ENCODE results near the gene GLB1L. TPM values are rescaled to one million over a fixed set of nuclear protein-coding genes. Genes with fewer than 3 reads are reported as not detected.
A peak's percentile ranks its signal among the peaks of the same experiment; 100 is the strongest.

Gene GLB1L
- total RNA-seq, 1 donor from 2014 or later, result 1.8 TPM

DNA sequence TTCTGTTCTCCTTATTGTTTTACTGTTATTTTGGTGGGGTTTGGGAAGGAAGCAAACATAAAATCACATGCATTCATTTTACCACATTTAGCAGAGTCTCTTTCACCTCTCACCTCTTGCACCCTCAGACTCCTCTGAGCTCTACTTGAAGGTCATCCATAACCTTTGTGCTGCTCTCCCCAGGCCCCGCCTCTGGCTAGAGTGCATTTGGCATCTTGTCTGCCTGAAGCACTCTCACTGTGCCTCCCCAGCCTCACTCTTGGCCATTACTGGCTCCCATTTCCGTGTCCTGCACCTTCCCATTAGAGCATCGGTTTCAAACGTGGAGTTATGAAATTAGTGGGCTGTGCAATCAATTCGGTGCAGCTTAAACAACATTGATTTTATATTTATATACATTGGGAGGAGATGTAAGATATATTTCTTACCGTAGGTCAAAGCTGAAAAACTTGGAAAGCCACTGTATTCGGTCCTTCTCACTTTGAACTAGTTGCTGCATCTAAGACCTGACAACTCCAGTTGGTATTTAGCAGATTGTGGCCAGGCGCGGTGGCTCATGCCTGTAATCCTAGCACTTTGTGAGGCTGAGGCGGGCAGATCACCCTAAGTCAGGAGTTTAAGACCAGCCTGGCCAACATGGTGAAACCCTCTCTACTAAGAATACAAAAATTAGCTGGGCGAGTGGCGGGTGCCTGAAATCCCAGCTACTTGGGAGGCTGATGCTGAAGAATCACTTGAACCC, 45.6 kb downstream of the GLB1L start:
- no peak overlapping the region for H3K4me3 ChIP-seq
- DNase-seq (ENCODE audit: low spot score in 2 of 2), result peak in 1 of 2 donors; percentile 41
- H3K4me1 ChIP-seq, result no peaks in the 10 kb centered on the region
- H3K27ac ChIP-seq, result no peak overlapping the region
- intact Hi-C loops (cut with DNase I), result no loop called here
- no peak for TF ChIP-seq CTCF (IDR thresholded peaks at IDR 0.05)
- no peaks in the 10 kb centered on the region for H3K9me3 ChIP-seq
- no peaks in the 10 kb centered on the region for H3K27me3 ChIP-seq
- no peaks in the 10 kb centered on the region for H3K36me3 ChIP-seq

GRCh38 chr2:219198974-219199373, 46.3 kb downstream of the GLB1L start:
- Histone ChIP-seq H3K27me3 (no peaks in the 10 kb centered on the region), H3K4me3 (no peak overlapping the region), H3K36me3 (no peaks in the 10 kb centered on the region), H3K9me3 (no peaks in the 10 kb centered on the region), H3K4me1 (no peaks in the 10 kb centered on the region), H3K27ac (no peak overlapping the region)
- DNase-seq (ENCODE audit: low spot score in 2 of 2), result peak in 1 of 2 donors; percentile 39
- TF ChIP-seq CTCF (IDR thresholded peaks at IDR 0.05), result no peak
- intact Hi-C loops (cut with DNase I), result no loop called here

DNA sequence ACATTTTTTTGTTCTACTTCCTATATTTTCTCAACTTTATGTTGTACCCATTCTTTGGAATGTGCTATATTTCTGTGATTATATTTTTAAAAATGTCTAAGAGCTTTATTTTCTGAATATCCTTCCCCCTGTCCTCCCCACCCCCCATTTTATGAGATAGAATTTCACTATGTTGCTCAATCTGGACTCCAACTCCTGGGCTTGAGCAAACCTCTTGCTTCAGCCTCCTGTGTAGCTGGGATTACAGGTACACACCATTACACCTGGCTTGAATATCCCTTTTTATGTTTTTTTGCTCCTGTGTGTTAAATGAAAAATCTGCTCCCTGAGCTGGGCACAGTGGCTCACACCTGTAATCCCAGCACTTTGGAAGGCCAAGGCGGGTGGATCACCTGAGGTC, 47.9 kb downstream of the GLB1L start:
- Histone ChIP-seq H3K27me3 (no peaks in the 10 kb centered on the region), H3K9me3 (no peaks in the 10 kb centered on the region), H3K36me3 (no peaks in the 10 kb centered on the region), H3K4me1 (no peaks in the 10 kb centered on the region), H3K4me3 (no peak overlapping the region), H3K27ac (no peak overlapping the region)
- intact Hi-C loops (cut with DNase I), result no loop called here
- no peak for DNase-seq (ENCODE audit: low spot score in 2 of 2)
- TF ChIP-seq CTCF (IDR thresholded peaks at IDR 0.05), result no peak

DNA sequence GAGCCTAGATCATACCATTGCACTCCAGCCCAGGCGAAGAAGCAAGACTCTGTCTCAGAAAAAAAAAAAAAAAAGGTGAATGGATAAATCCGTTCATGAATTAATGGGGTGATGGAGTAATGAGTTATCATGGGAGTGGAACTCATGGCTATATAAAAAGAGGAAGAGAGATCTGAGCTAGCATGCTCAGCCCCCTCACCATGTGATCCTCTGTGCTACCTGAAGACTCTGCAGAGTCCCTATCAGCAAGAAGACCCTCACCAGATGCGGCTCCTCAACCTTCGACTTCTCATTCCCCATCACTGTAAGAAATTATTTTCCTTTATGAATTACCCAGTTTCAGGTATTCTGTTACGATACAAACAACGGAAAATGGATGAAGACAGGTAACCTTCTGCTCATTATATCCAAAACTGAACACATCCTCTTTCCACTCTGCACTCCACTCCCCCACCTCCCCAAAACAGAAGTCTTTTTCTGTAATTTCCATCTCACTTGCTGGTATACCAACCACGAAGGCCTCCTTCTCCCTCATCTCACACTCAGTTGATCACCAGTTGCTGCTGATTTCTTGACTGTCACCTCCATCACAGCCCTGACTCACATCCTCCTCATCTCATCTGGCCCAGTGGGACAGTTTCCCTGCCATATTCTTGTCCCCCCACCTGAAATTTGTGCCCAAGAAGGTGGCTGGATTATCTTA, 58.3 kb downstream of the GLB1L start:
- H3K4me1 ChIP-seq, result no peaks in the 10 kb centered on the region
- no peaks in the 10 kb centered on the region for H3K9me3 ChIP-seq
- no peak for TF ChIP-seq CTCF (IDR thresholded peaks at IDR 0.05)
- no peak overlapping the region for H3K27ac ChIP-seq
- intact Hi-C loops (cut with DNase I), result no loop called here
- H3K27me3 ChIP-seq, result no peaks in the 10 kb centered on the region
- H3K4me3 ChIP-seq, result no peak overlapping the region
- peak in 1 of 2 donors; percentile 27 for DNase-seq (ENCODE audit: low spot score in 2 of 2)
- peaks cover 16 to 23% of the 10 kb centered on the region in 2 donors for H3K36me3 ChIP-seq

Other genes with a start within 250 kb of the GLB1L start
- gene CFAP65, start 203.9 kb downstream of the GLB1L start, total RNA-seq, result not detected
- not detected for gene IHH, start 184.5 kb downstream of the GLB1L start, total RNA-seq
- 21.6 TPM for gene NHEJ1, start 84.6 kb downstream of the GLB1L start, total RNA-seq
- gene SLC23A3, start 75.4 kb downstream of the GLB1L start, total RNA-seq, result 14.2 TPM
- gene CNPPD1, start 68.5 kb downstream of the GLB1L start, total RNA-seq, result 49.4 TPM
- gene RETREG2, start 67.2 kb downstream of the GLB1L start, total RNA-seq, result 83.5 TPM
- gene ZFAND2B, start 38.7 kb downstream of the GLB1L start, total RNA-seq, result 225 TPM
- 17.9 TPM for gene ABCB6, start 26.5 kb downstream of the GLB1L start, total RNA-seq
- 135 TPM for gene ATG9A, start 15.8 kb downstream of the GLB1L start, total RNA-seq
- 53.1 TPM for gene ANKZF1, start 15.6 kb downstream of the GLB1L start, total RNA-seq
- 15.2 TPM for gene STK16, start within 50 bp of the GLB1L start, total RNA-seq
- not detected for gene TUBA4B, start 7.8 kb upstream of the GLB1L start, total RNA-seq
- gene TUBA4A, start 8.5 kb upstream of the GLB1L start, total RNA-seq, result 71.1 TPM
- gene DNAJB2, start 33.9 kb upstream of the GLB1L start, total RNA-seq, result 51.0 TPM
- not detected for gene PTPRN, start 64.0 kb upstream of the GLB1L start, total RNA-seq
- not detected for gene RESP18, start 87.3 kb upstream of the GLB1L start, total RNA-seq
- gene DNPEP, start 142.5 kb upstream of the GLB1L start, total RNA-seq, result 113 TPM
- 182 TPM for gene DES, start 172.9 kb upstream of the GLB1L start, total RNA-seq
- gene SPEG, start 189.4 kb upstream of the GLB1L start, total RNA-seq, result 390 TPM